H1 (cell line): ENCODE measurements around the gene LCN10. TPM values are rescaled to one million over a fixed set of nuclear protein-coding genes. Genes with fewer than 3 reads are reported as not detected.

Source experiments
- FOSL1 ChIP-seq: IDR thresholded peaks from 2 replicates; pipeline ENCODE4 v1.6.1; 2011; ENCODE audit warnings: mild to moderate bottlenecking, low read depth, low read length, moderate library complexity; ENCODE audit not compliant: insufficient read depth
- GTF2F1 ChIP-seq: IDR thresholded peaks from 2 replicates; pipeline ENCODE4 v1.6.1; 2012; ENCODE audit warnings: low read depth, low read length, improper control_type of control experiment, borderline replicate concordance
- KDM1A ChIP-seq: fragments of 200-600, 300-600 bp; sonication (generic); IDR thresholded peaks from 2 replicates; pipeline ENCODE4 v1.7.1; 2016; ENCODE audit warnings: mild to moderate bottlenecking, low read length, borderline replicate concordance
- POLR2A ChIP-seq, 2 experiments: IDR thresholded peaks; 1 replicate in 1 of 2; 2 replicates in 1 of 2; pipeline ENCODE4 v1.6.1; 2011; ENCODE audit warnings: low read depth in 2 of 2, low read length in 2 of 2, mild to moderate bottlenecking in 2 of 2; ENCODE audit errors: control extremely low read depth in 1 of 2
- POLR2AphosphoS5 ChIP-seq: IDR thresholded peaks from 2 replicates; pipeline ENCODE4 v1.6.1; 2011; ENCODE audit warnings: low read depth, low read length
- POU5F1 ChIP-seq: IDR thresholded peaks from 2 replicates; pipeline ENCODE4 v1.6.1; 2011; ENCODE audit warnings: low read depth, mild to moderate bottlenecking, low read length, moderate library complexity
- RNF2 ChIP-seq: fragments of 200-900, 300-1000 bp; sonication (generic); IDR thresholded peaks from 2 replicates; pipeline ENCODE4 v1.7.1; 2016; ENCODE audit warnings: borderline replicate concordance, low read depth, mild to moderate bottlenecking, antibody characterized with exemption, low read length; ENCODE audit not compliant: poor library complexity, severe bottlenecking; ENCODE audit errors: missing control alignments
- TAF7 ChIP-seq: optimal IDR thresholded peaks from 2 replicates; pipeline ENCODE3; 2011; ENCODE audit warnings: low read depth, mild to moderate bottlenecking, inconsistent platforms, low read length, moderate library complexity, borderline replicate concordance
- TEAD4 ChIP-seq: IDR thresholded peaks from 2 replicates; pipeline ENCODE4 v1.6.1; 2012; ENCODE audit warnings: low read depth, low read length, inconsistent platforms, mixed read lengths
- polyA plus RNA-seq, 7 experiments: library from polyadenylated mRNA; depleted of rRNA in 3 of 7; stranded (reverse) in 5 of 7; unstranded in 2 of 7; fragments of >200 nt in 5 of 7; fragments of 200-250 nt in 2 of 7; gene quantifications; 1 replicate in 5 of 7; 2 replicates in 1 of 7; 4 replicates in 1 of 7; pipeline versions ENCODE4 v1.2.1 to v1.2.3, GENCODE V29; 2011 to 2013; ENCODE audit warnings: missing spikeins in 2 of 7, mixed read lengths in 2 of 7
- total RNA-seq: library from RNA; stranded (reverse); fragmentation: NEBNext Ultra II Directional; extraction: Animal tissue kit (Norgen Biotek cat#: 25700); gene quantifications from 2 replicates; pipeline ENCODE4 v1.2.1, GENCODE V29; 2021
- TF ChIP-seq, protein P1 (sequence below): IDR thresholded peaks from 2 replicates; pipeline ENCODE4 v1.6.1; 2011; ENCODE audit warnings: low read depth, mild to moderate bottlenecking, low read length; ENCODE audit not compliant: insufficient read depth

Gene LCN10
- total and polyA plus RNA-seq, 2 of the 8 experiments (the other 6 are each of a cell fraction or from before 2014, with no cell fraction given): 2.6 to 2.8 TPM

DNA sequence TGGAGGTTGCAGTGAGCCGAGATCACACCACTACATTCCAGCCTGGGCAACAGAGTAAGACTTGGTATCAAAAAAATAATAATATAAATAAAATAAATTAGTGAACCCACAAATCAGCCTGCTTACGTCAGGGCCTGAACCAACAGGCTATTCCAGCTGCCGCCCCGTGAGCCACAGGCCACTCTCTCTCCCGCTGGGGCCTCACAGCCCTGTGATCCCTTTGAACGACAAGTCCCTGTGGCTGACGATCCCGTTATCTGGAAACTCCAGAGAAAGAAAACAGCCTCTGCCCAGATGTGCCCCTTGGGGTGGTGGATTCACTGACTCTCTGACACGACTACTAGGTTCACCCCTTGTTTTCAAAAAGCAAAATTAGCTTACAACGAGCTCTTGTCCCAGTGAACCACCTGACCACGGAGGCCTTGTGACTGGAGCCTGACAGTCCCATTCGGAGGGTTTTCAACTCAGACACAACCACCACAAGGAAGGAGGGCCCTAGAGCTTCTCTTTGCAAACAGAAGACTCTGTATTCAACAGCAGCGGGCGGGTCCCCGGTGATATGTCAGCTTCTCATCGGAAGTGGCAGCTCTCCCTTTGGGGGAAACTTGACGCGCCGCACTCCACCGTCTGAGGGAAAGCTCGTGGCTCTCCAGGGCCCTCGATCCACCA is 34.8 kb downstream of the LCN10 start (continued):
- TF ChIP-seq KDM1A (no peak), POLR2AphosphoS5 (no peak), POLR2A (IDR thresholded peaks at IDR 0.05; ENCODE audit: control extremely low read depth in 1 of 2, low read depth in 2 of 2, low read length in 2 of 2) (no peak), GTF2F1 (no peak), TEAD4 (no peak), POU5F1 (no peak), TAF7 (no peak), RNF2 (no peak), FOSL1 (no peak)
- TF ChIP-seq, protein P1, sequence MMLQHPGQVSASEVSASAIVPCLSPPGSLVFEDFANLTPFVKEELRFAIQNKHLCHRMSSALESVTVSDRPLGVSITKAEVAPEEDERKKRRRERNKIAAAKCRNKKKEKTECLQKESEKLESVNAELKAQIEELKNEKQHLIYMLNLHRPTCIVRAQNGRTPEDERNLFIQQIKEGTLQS: no peak
